Keratinocyte (primary cell): ENCODE results near the gene PRSS21. TPM values are rescaled to one million over a fixed set of nuclear protein-coding genes. Genes with fewer than 3 reads are reported as not detected.

ENCODE experiments used
- DNase-seq: peaks from one replicate; pipeline ENCODE4 v3.0.0-alpha.2; 2011; ENCODE audit warnings: low read depth, missing footprints, low spot score
- FAIRE-seq: peaks from 2 replicates; lab custom pipeline; 2011; peaks lifted over from hg19 to GRCh38; lab: Jason Lieb, UNC
- H2AFZ ChIP-seq: 2 replicates; pipeline ENCODE4 v1.6.0; 2012; ENCODE audit warnings: low read length, control low read depth, inconsistent platforms; ENCODE audit not compliant: control insufficient read depth
- H3K27ac ChIP-seq: 2 replicates; pipeline ENCODE4 v1.5.1; 2011; ENCODE audit warnings: low read length; ENCODE audit not compliant: control insufficient read depth, insufficient read depth
- H3K27me3 ChIP-seq: 3 replicates; pipeline ENCODE4 v1.6.0; 2011; ENCODE audit warnings: low read length; ENCODE audit not compliant: control insufficient read depth, insufficient read depth; ENCODE audit errors: extremely low read depth
- H3K36me3 ChIP-seq, 2 experiments: 2 replicates in 1 of 2; 3 replicates in 1 of 2; pipeline ENCODE4 v1.5.1; 2011; ENCODE audit warnings: low read length in 2 of 2, mild to moderate bottlenecking in 1 of 2; ENCODE audit not compliant: control insufficient read depth in 2 of 2, insufficient read depth in 2 of 2; ENCODE audit errors: extremely low read depth in 1 of 2
- H3K4me1 ChIP-seq: 3 replicates; pipeline ENCODE4 v1.5.1; 2011; ENCODE audit warnings: low read length; ENCODE audit not compliant: control insufficient read depth, insufficient read depth; ENCODE audit errors: extremely low read depth
- H3K4me2 ChIP-seq: 3 replicates; pipeline ENCODE4 v1.6.0; 2011; ENCODE audit warnings: low read depth, low read length; ENCODE audit not compliant: control insufficient read depth, insufficient read depth; ENCODE audit errors: extremely low read depth
- H3K4me3 ChIP-seq, 3 experiments: fragments of 200-600 bp in 1 of 3; sonication (generic) in 1 of 3; 2 replicates in 2 of 3; 3 replicates in 1 of 3; pipeline ENCODE4 v1.5.1; 2011 to 2016; ENCODE audit warnings: low read length in 3 of 3, mild to moderate bottlenecking in 3 of 3, control low read depth in 2 of 3, inconsistent platforms in 1 of 3, low read depth in 1 of 3, mixed read lengths in 1 of 3, mixed run types in 1 of 3, moderate library complexity in 1 of 3; ENCODE audit not compliant: control insufficient read depth in 2 of 3, insufficient read depth in 2 of 3; ENCODE audit errors: extremely low read depth in 1 of 3
- H3K79me2 ChIP-seq: 2 replicates; pipeline ENCODE4 v1.6.0; 2012; ENCODE audit warnings: low read length; ENCODE audit not compliant: control insufficient read depth, insufficient read depth
- H3K9ac ChIP-seq: 3 replicates; pipeline ENCODE4 v1.6.0; 2011; ENCODE audit warnings: low read length; ENCODE audit not compliant: control insufficient read depth, insufficient read depth; ENCODE audit errors: extremely low read depth
- H3K9me1 ChIP-seq: 3 replicates; pipeline ENCODE4 v1.6.0; 2011; ENCODE audit warnings: low read length; ENCODE audit not compliant: control insufficient read depth, insufficient read depth; ENCODE audit errors: extremely low read depth
- H3K9me3 ChIP-seq: 2 replicates; pipeline ENCODE4 v1.5.1; 2012; ENCODE audit warnings: low read depth, low read length; ENCODE audit not compliant: control insufficient read depth
- H4K20me1 ChIP-seq: 3 replicates; pipeline ENCODE4 v1.6.0; 2011; ENCODE audit warnings: low read length; ENCODE audit not compliant: control insufficient read depth, insufficient read depth; ENCODE audit errors: extremely low read depth
- EZH2 ChIP-seq: IDR thresholded peaks from one replicate; pipeline ENCODE4 v1.6.1; 2012; ENCODE audit warnings: inconsistent platforms, mild to moderate bottlenecking, low read length, moderate library complexity
- dilution Hi-C: fragments of 300-500 bp; cut with MboI; formaldehyde crosslinking; loops from one replicate; pipeline ENCODE4 v1.7.0; 2020; ENCODE audit warnings: low sequenced_read_pairs; ENCODE audit not compliant: extremely low pct_ligation_motif_present
- polyA plus RNA-seq, 5 experiments: library from polyadenylated mRNA; depleted of rRNA in 3 of 5; stranded (reverse) in 3 of 5; stranded (forward) in 1 of 5; unstranded in 1 of 5; fragments of >200 nt; gene quantifications; 1 replicate in 1 of 5; 2 replicates in 3 of 5; 3 replicates in 1 of 5; pipeline versions ENCODE4 v1.2.1 to v1.2.3, GENCODE V29; 2011 to 2012; ENCODE audit warnings: missing spikeins in 2 of 5, low read depth in 1 of 5, low replicate concordance in 1 of 5
- TF ChIP-seq, protein P1 (sequence below), 3 experiments: IDR thresholded peaks in 1 of 3; conservative IDR thresholded peaks in 1 of 3; optimal IDR thresholded peaks in 1 of 3; 2 replicates in 2 of 3; 3 replicates in 1 of 3; pipeline versions ENCODE3 to v1.5.1; 2011; ENCODE audit warnings: low read length in 3 of 3, mild to moderate bottlenecking in 3 of 3, moderate library complexity in 2 of 3, control low read depth in 1 of 3, inconsistent platforms in 1 of 3; ENCODE audit not compliant: insufficient read depth in 2 of 3; ENCODE audit errors: extremely low read depth in 1 of 3

Gene PRSS21
- polyA plus RNA-seq, 1 donor (not counting 4 experiments of a cell fraction or from before 2014, with no cell fraction given): 0.52 TPM

DNA sequence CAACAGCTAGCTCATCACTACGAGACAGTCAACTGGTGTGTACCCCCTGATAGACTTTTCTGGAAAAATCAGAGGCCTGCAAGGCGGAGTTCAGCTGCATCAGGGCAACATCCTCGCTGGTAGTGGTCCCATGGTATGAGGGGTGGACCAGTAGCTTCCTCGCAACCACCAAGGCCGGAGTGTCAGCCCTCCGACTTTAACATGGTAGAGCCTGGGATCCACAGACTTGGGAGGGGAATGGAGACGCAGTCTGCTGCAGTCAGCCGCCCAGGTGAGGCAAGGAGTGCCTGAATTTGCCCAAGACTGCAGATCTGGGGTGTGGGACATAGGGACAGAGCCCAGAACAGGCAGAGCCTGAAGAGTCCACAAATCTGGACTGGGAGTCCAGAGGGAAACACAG lies 26.5 kb downstream of the PRSS21 start:
- no peaks in the 10 kb centered on the region for H3K9me3 ChIP-seq
- no peaks in the 10 kb centered on the region for H3K9me1 ChIP-seq
- no peaks in the 10 kb centered on the region for H3K36me3 ChIP-seq
- FAIRE-seq: no peak
- no peaks in the 10 kb centered on the region for H3K27me3 ChIP-seq
- no peak overlapping the region for H3K27ac ChIP-seq
- H3K4me1 ChIP-seq: peaks cover 15% of the 10 kb centered on the region
- H3K79me2 ChIP-seq: no peaks in the 10 kb centered on the region
- H3K9ac ChIP-seq: no peak overlapping the region
- H3K4me3 ChIP-seq: no peak overlapping the region
- no peaks in the 10 kb centered on the region for H4K20me1 ChIP-seq
- no peak for DNase-seq
- no peak overlapping the region for H3K4me2 ChIP-seq
- H2AFZ ChIP-seq: no peak overlapping the region
- dilution Hi-C loops: no loop called here
- no peak for TF ChIP-seq EZH2
- TF ChIP-seq, protein P1, sequence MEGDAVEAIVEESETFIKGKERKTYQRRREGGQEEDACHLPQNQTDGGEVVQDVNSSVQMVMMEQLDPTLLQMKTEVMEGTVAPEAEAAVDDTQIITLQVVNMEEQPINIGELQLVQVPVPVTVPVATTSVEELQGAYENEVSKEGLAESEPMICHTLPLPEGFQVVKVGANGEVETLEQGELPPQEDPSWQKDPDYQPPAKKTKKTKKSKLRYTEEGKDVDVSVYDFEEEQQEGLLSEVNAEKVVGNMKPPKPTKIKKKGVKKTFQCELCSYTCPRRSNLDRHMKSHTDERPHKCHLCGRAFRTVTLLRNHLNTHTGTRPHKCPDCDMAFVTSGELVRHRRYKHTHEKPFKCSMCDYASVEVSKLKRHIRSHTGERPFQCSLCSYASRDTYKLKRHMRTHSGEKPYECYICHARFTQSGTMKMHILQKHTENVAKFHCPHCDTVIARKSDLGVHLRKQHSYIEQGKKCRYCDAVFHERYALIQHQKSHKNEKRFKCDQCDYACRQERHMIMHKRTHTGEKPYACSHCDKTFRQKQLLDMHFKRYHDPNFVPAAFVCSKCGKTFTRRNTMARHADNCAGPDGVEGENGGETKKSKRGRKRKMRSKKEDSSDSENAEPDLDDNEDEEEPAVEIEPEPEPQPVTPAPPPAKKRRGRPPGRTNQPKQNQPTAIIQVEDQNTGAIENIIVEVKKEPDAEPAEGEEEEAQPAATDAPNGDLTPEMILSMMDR (optimal IDR thresholded peaks at IDR 0.05 in 1 of 3, IDR thresholded peaks at IDR 0.05 in 1 of 3, conservative IDR thresholded peaks at IDR 0.05 in 1 of 3; ENCODE audit: extremely low read depth in 1 of 3, insufficient read depth in 2 of 3, low read length in 3 of 3): no peak

DNA sequence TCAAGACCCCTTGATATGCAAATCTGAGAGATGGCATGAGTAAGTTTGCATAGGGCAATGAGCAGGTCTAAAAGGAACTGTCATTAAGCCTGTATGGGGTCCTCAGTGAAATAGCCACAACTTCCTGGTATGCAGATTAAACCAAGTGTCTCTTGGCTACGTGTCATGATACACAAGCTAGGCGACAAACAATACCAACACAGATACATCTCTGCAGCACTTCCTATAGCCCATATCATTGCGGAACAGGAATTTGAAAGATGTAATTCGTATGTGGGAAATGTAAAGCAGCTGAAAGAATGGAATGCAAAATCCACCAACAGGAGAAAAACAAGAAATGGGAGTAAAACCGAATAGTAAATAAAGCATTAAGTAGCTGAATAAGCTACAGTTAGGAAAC lies 28.1 kb downstream of the PRSS21 start:
- Histone ChIP-seq H3K27ac (no peak overlapping the region), H3K79me2 (no peaks in the 10 kb centered on the region), H3K9ac (no peak overlapping the region), H3K4me2 (no peak overlapping the region), H3K9me1 (no peaks in the 10 kb centered on the region), H3K4me1 (peaks cover 10% of the 10 kb centered on the region), H3K4me3 (no peak overlapping the region), H2AFZ (no peak overlapping the region), H3K36me3 (no peaks in the 10 kb centered on the region), H3K27me3 (no peaks in the 10 kb centered on the region), H3K9me3 (no peaks in the 10 kb centered on the region), H4K20me1 (no peaks in the 10 kb centered on the region)
- DNase-seq: no peak
- FAIRE-seq: no peak
- TF ChIP-seq, protein P1 (optimal IDR thresholded peaks at IDR 0.05 in 1 of 3, IDR thresholded peaks at IDR 0.05 in 1 of 3, conservative IDR thresholded peaks at IDR 0.05 in 1 of 3; ENCODE audit: extremely low read depth in 1 of 3, insufficient read depth in 2 of 3, low read length in 3 of 3): no peak
- no peak for TF ChIP-seq EZH2
- dilution Hi-C loops: no loop called here
